Right lobe of liver (tissue), 6 donors: ENCODE data around the gene PTPRD. TPM values are rescaled to one million over a fixed set of nuclear protein-coding genes. Genes with fewer than 3 reads are reported as not detected.

Source experiments
- ATAC-seq, 4 donors: fragments of 200-7000 bp; cut with Tn5 transposase; one replicate each; pipeline ENCODE4 v1.9.1; 2020; ENCODE audit warnings: mild to moderate bottlenecking in 4 of 4, moderate library complexity in 4 of 4
- DNase-seq, 3 donors: peaks; one replicate each; pipeline ENCODE4 v3.0.0-alpha.2; 2020
- H3K27ac ChIP-seq, 3 donors: fragments of 200-600 bp; one replicate each; pipeline ENCODE4 v1.8.0; 2022
- H3K27me3 ChIP-seq, 2 donors: fragments of 200-600 bp; one replicate each; pipeline ENCODE4 v1.8.0; 2022
- H3K36me3 ChIP-seq, 4 donors: fragments of 200-600 bp; sonication (generic) in 1 of 4; one replicate each; pipeline versions ENCODE4 v1.5.1 to v1.8.0; 2017 to 2022; ENCODE audit warnings: control low read depth in 1 of 4
- H3K4me1 ChIP-seq, 4 donors: fragments of 200-600 bp; sonication (generic) in 1 of 4; one replicate each; pipeline versions ENCODE4 v1.5.1 to v1.8.0; 2017 to 2022; ENCODE audit warnings: control low read depth in 1 of 4
- H3K4me3 ChIP-seq, 3 donors: fragments of 200-600 bp; one replicate each; pipeline ENCODE4 v1.8.0; 2022
- H3K9me3 ChIP-seq, 4 donors: fragments of 200-600 bp; sonication (generic) in 1 of 4; one replicate each; pipeline versions ENCODE4 v1.5.1 to v1.8.0; 2017 to 2022; ENCODE audit warnings: control low read depth in 1 of 4
- POLR2A ChIP-seq: fragments of 450-650 bp; IDR thresholded peaks from one replicate; pipeline ENCODE4 v1.6.1; 2017; ENCODE audit warnings: antibody characterized with exemption, mild to moderate bottlenecking
- WGBS: methylation state at CpG from one replicate; pipeline ENCODE4 v1.1.6; 2018; ENCODE audit warnings: low coverage, low lambda C conversion rate; ENCODE audit not compliant: insufficient coverage; ENCODE audit errors: missing lambda C conversion rate; 5-methylcytosine and 5-hydroxymethylcytosine counted together
- intact Hi-C, 2 donors: fragments of 100-400 bp; cut with DNase I; formaldehyde crosslinking; loops; one replicate each; pipeline versions ENCODE4 v1.11.2 to v1.14.1; 2022
- total RNA-seq, 6 experiments: library from RNA; depleted of rRNA in 2 of 6; stranded (reverse); fragments of >200 nt in 2 of 6; fragmentation: NEBNext Ultra II Directional in 3 of 6; extraction: Animal tissue kit (Norgen Biotek cat#: 25700) in 3 of 6; gene quantifications; one replicate each; pipeline versions ENCODE4 v1.1.0 to v1.2.4, GENCODE V29; 2016 to 2023
- TF ChIP-seq, protein P1 (sequence below), 4 donors: fragments of 200-600 bp in 3 of 4; fragments of 450-650 bp in 1 of 4; IDR thresholded peaks; one replicate each; pipeline versions ENCODE4 v1.5.1 to v1.8.0; 2016 to 2022; ENCODE audit warnings: antibody characterized with exemption in 4 of 4, mild to moderate bottlenecking in 2 of 4
- donor health status: DM: no; HTN: yes; CAD: no.
- donor health status: DM: no; HTN: no; CAD: no.
- donor health status: DM: no; HTN: no; CAD: no.
- donor health status: DM: no; HTN: yes; CAD: no.
- donor health status: DM: no; HTN: yes; CAD: no.

PTPRD gene
- total RNA-seq, 6 experiments from 2014 or later: 5.4 to 29.8 (median 13.9) TPM

DNA sequence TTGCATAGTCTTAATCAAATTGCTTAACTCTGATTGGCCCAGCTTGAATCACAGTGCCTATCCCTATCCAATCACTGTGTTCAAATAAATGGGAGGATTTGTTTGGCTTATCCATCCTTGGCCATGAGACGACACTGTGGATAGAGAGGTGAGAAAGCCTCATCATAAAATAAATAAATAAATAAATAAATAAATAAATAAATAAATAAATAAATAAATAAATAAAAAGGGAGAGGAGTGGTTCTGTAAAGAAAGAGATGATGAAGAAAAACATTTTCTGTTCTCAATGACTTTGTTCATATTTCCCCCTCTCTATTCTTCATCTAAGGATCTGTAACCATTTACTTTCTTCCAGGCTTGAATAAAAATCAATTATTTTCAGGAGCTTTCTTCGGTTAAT lies 74.7 kb downstream of the PTPRD start:
- no peak overlapping the region for H3K27ac ChIP-seq
- no peak overlapping the region for H3K4me3 ChIP-seq
- no peaks in the 10 kb centered on the region for H3K4me1 ChIP-seq
- no peaks in the 10 kb centered on the region for H3K27me3 ChIP-seq
- WGBS: 63% methylated on average over 2 of the region's 2 CpGs
- ATAC-seq (no peak), DNase-seq (no peak)
- intact Hi-C loops: no loop called here
- H3K9me3 ChIP-seq: no peaks in the 10 kb centered on the region
- no peaks in the 10 kb centered on the region for H3K36me3 ChIP-seq
- no peak for TF ChIP-seq POLR2A
- TF ChIP-seq, protein P1, sequence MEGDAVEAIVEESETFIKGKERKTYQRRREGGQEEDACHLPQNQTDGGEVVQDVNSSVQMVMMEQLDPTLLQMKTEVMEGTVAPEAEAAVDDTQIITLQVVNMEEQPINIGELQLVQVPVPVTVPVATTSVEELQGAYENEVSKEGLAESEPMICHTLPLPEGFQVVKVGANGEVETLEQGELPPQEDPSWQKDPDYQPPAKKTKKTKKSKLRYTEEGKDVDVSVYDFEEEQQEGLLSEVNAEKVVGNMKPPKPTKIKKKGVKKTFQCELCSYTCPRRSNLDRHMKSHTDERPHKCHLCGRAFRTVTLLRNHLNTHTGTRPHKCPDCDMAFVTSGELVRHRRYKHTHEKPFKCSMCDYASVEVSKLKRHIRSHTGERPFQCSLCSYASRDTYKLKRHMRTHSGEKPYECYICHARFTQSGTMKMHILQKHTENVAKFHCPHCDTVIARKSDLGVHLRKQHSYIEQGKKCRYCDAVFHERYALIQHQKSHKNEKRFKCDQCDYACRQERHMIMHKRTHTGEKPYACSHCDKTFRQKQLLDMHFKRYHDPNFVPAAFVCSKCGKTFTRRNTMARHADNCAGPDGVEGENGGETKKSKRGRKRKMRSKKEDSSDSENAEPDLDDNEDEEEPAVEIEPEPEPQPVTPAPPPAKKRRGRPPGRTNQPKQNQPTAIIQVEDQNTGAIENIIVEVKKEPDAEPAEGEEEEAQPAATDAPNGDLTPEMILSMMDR (IDR thresholded peaks at IDR 0.05): no peak

DNA sequence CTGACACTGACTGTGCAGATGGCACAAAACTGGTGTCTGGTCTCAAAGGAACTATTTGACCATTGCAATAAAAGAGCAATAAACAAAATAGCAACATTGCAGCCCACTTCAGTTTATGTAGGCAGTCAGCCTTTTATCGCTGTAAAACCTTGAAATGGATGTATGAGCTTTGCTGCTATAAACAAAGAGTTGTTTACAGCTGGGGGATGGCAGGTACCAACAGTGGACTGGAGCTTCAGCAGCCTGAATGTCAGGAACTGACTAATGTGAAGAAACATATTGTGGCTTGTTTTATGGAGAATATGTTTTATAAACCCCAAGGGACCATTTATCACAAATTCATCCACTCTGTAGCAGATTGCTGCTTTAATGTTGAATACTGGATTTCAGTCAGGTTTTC lies 78.0 kb downstream of the PTPRD start:
- intact Hi-C loops: no loop called here
- H3K4me1 ChIP-seq: no peaks in the 10 kb centered on the region
- H3K27me3 ChIP-seq: no peaks in the 10 kb centered on the region
- 26% methylated on average over 1 of the region's 1 CpG for WGBS
- H3K4me3 ChIP-seq: no peak overlapping the region
- DNase-seq: no peak
- no peak overlapping the region for H3K27ac ChIP-seq
- H3K9me3 ChIP-seq: peaks cover 0 to 2% (median 0%) of the 10 kb centered on the region in 4 donors
- ATAC-seq: no peak
- TF ChIP-seq POLR2A: no peak
- TF ChIP-seq, protein P1 (IDR thresholded peaks at IDR 0.05): no peak
- no peaks in the 10 kb centered on the region for H3K36me3 ChIP-seq

DNA sequence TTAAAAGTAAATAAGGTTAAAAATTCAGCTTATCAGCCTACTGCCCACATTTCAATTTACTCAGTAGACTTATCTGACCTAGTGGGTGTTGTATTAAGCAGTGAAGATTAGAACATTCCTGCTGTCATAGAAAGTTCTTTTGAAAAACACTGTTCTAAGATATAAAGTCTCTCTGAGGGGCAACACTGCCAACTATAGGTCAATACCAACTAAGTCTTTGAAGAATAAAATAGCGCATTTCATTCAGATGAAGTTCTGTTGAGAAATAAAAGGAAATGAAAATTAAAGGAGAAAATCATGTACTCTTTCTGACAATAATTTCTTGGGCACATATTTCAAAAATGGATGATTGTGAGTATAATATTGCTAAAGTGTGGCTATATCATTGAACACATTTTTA lies 86.8 kb downstream of the PTPRD start:
- Histone ChIP-seq H3K9me3 (peaks cover 0 to 2% (median 0%) of the 10 kb centered on the region in 4 donors), H3K36me3 (no peaks in the 10 kb centered on the region), H3K27ac (no peak overlapping the region), H3K27me3 (no peaks in the 10 kb centered on the region), H3K4me3 (no peak overlapping the region), H3K4me1 (no peaks in the 10 kb centered on the region)
- intact Hi-C loops: no loop called here
- ATAC-seq (no peak), DNase-seq (no peak)
- WGBS: 75% methylated on average over 1 of the region's 1 CpG
- TF ChIP-seq, protein P1 (IDR thresholded peaks at IDR 0.05): no peak
- TF ChIP-seq POLR2A: no peak

DNA sequence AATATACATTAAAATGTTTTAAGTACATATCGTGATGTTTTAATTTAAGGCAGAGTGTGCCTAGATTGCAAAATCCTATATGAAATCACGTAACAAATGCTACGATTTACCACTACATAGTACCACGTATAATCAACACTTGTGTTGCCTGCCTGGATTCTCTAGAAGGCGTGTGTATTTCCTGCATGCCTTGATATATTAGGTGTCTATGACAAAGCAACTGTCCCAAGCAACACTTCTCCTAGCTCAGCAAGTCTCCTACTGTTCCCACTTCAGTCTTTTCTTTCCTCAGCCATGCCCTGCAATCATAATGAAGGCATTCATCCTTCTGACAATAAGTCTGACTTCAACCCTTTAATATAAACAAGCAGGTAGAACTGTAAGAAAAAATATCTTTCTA lies 89.6 kb downstream of the PTPRD start:
- ATAC-seq: no peak
- H3K4me3 ChIP-seq: no peak overlapping the region
- H3K27me3 ChIP-seq: no peaks in the 10 kb centered on the region
- intact Hi-C loops: no loop called here
- TF ChIP-seq, protein P1 (IDR thresholded peaks at IDR 0.05): no peak
- no peak for TF ChIP-seq POLR2A
- 32% methylated on average over 5 of the region's 5 CpGs for WGBS
- no peaks in the 10 kb centered on the region for H3K36me3 ChIP-seq
- no peak overlapping the region for H3K27ac ChIP-seq
- H3K4me1 ChIP-seq: no peaks in the 10 kb centered on the region
- H3K9me3 ChIP-seq: no peaks in the 10 kb centered on the region
- DNase-seq: no peak

DNA sequence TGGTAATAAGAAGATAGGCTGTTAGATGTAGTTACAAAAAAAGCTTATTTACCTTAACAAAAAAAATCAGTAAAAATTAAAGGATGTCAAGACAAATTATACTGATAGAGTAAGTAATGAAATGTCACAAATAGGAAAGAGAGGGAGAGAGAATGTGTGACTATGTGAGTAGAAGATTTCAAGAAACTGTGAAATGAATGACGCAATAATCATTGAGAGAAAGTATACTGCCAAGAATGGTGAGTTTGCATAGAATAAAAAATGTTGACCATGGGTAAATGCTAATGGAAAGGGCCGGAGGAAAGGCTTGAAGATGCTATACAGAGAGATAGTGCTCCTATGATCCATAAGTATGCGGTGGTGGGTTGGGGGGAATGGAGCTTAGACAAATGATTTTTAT lies 100.7 kb downstream of the PTPRD start:
- DNase-seq (no peak), ATAC-seq (no peak)
- Histone ChIP-seq H3K27ac (no peak overlapping the region), H3K27me3 (no peaks in the 10 kb centered on the region), H3K36me3 (no peaks in the 10 kb centered on the region), H3K4me1 (no peaks in the 10 kb centered on the region), H3K9me3 (peaks cover 0 to 5% (median 2%) of the 10 kb centered on the region in 4 donors), H3K4me3 (no peak overlapping the region)
- intact Hi-C loops: no loop called here
- 71% methylated on average over 3 of the region's 3 CpGs for WGBS
- TF ChIP-seq, protein P1 (IDR thresholded peaks at IDR 0.05): no peak
- no peak for TF ChIP-seq POLR2A
